GM21367 (cell line): ENCODE measurements around the gene ADGRE1.

Experiments
- ATAC-seq: cut with Tn5 transposase; IDR thresholded peaks from one replicate; pipeline ENCODE4 v1.9.1; 2021; ENCODE audit not compliant: unreplicated experiment

Gene ADGRE1

GRCh38 chr19:6873708-6874431 is 13.5 kb upstream of the ADGRE1 start:
- ATAC-seq, result no peak

- no peak for ATAC-seq
Measured at GRCh38 chr19:6875218-6875617, 12.2 kb upstream of the ADGRE1 start.

GRCh38 chr19:6876748-6877147 is 10.6 kb upstream of the ADGRE1 start:
- no peak for ATAC-seq

- ATAC-seq, result no peak
Measured at GRCh38 chr19:6877766-6878165, 9.6 kb upstream of the ADGRE1 start.

GRCh38 chr19:6886277-6886897 is 992 bp upstream of the ADGRE1 start:
- no peak for ATAC-seq

- ATAC-seq, result no peak
Measured at GRCh38 chr19:6888967-6889366, 1.6 kb downstream of the ADGRE1 start.

- no peak for ATAC-seq
Measured at GRCh38 chr19:6890401-6890913, 3.1 kb downstream of the ADGRE1 start.

GRCh38 chr19:6890938-6891337 is 3.6 kb downstream of the ADGRE1 start:
- ATAC-seq, result no peak

- ATAC-seq, result no peak
Measured at GRCh38 chr19:6891761-6892385, 4.5 kb downstream of the ADGRE1 start.

- ATAC-seq, result no peak
Measured at GRCh38 chr19:6894313-6894712, 6.9 kb downstream of the ADGRE1 start.

GRCh38 chr19:6903446-6903845 is 16.1 kb downstream of the ADGRE1 start:
- ATAC-seq, result no peak

GRCh38 chr19:6906559-6907060 is 19.2 kb downstream of the ADGRE1 start:
- ATAC-seq, result no peak

- no peak for ATAC-seq
Measured at GRCh38 chr19:6911523-6911922, 24.1 kb downstream of the ADGRE1 start.

GRCh38 chr19:6914321-6914720 is 26.9 kb downstream of the ADGRE1 start:
- ATAC-seq, result no peak

GRCh38 chr19:6916952-6917351 is 29.6 kb downstream of the ADGRE1 start:
- ATAC-seq, result no peak

GRCh38 chr19:6925386-6925785 is 38.0 kb downstream of the ADGRE1 start:
- ATAC-seq, result no peak

GRCh38 chr19:6925801-6926751 is 38.7 kb downstream of the ADGRE1 start:
- ATAC-seq, result no peak

- ATAC-seq, result no peak
Measured at GRCh38 chr19:6930190-6930589, 42.8 kb downstream of the ADGRE1 start.

- ATAC-seq, result no peak
Measured at GRCh38 chr19:6935069-6935468, 47.7 kb downstream of the ADGRE1 start.

- ATAC-seq, result no peak
Measured at GRCh38 chr19:6935618-6936017, 48.2 kb downstream of the ADGRE1 start.

GRCh38 chr19:6945733-6946132 is 58.4 kb downstream of the ADGRE1 start:
- no peak for ATAC-seq
